RWPE1 (cell line): ENCODE results near the gene CCL26.
"Not testable (repeated sequence)": the region's sequence is repeated elsewhere in the genome, so short reads cannot be mapped to it uniquely, and the experiment has no call there.

Experiments used
- CTCF ChIA-PET: fragments of 350-600 bp; sonication (Branson Sonifier 250); formaldehyde crosslinking; extraction: SDS; loops from one replicate; lab custom pipeline; 2021; lab: Yijun Ruan, JAX
- POLR2A ChIA-PET: fragments of 400-600 bp; formaldehyde crosslinking; extraction: SDS; loops from one replicate; lab custom pipeline; 2020; ENCODE audit warnings: antibody characterized with exemption; ENCODE audit not compliant: low non-redundant PET; lab: Yijun Ruan, JAX
- DNase-seq: peaks from one replicate; pipeline ENCODE4 v3.0.0; 2012; ENCODE audit warnings: low spot score
- H3K27ac ChIP-seq: fragments of 450-650 bp; 2 replicates; pipeline ENCODE4 v1.5.1; 2017
- CTCF ChIP-seq: fragments of 450-650 bp; conservative IDR thresholded peaks from 2 replicates; pipeline ENCODE4 v1.5.1; 2017; ENCODE audit warnings: low read depth, mild to moderate bottlenecking

CCL26 gene

GRCh38 chr7:75795831-75796285 lies 23.8 kb upstream of the CCL26 start:
- ChIA-PET CTCF (interaction anchor here (0.7 kb wide), 1 partner anchor 225 kb away, joined by 3 read pairs; no protein-coding TSS in a partner anchor), POLR2A (no interaction called here)
- no peak for DNase-seq
- no peak for TF ChIP-seq CTCF
- H3K27ac ChIP-seq: no peak overlapping the region

GRCh38 chr7:75793676-75794075 lies 21.7 kb upstream of the CCL26 start:
- no peak overlapping the region for H3K27ac ChIP-seq
- TF ChIP-seq CTCF: no peak
- DNase-seq: no peak
- ChIA-PET CTCF (no interaction called here), POLR2A (no interaction called here)

- DNase-seq, CTCF ChIA-PET, POLR2A ChIA-PET: not testable (repeated sequence)
- peak overlapping the region; percentile 83 for H3K27ac ChIP-seq
Measured at GRCh38 chr7:75792567-75792966, 20.6 kb upstream of the CCL26 start.

- no peak for DNase-seq
- no peak overlapping the region for H3K27ac ChIP-seq
- CTCF ChIA-PET: no interaction called here
- TF ChIP-seq CTCF: no peak
- POLR2A ChIA-PET: no interaction called here
Measured at GRCh38 chr7:75789361-75789924, 17.4 kb upstream of the CCL26 start.

- CTCF ChIA-PET: interaction anchor here (0.6 kb wide), 1 partner anchor 359 kb away, joined by 4 read pairs; no protein-coding TSS in a partner anchor
- H3K27ac ChIP-seq, DNase-seq, POLR2A ChIA-PET: not testable (repeated sequence)
Measured at GRCh38 chr7:75788154-75788847, 16.3 kb upstream of the CCL26 start.

GRCh38 chr7:75783058-75783457 lies 11.0 kb upstream of the CCL26 start:
- POLR2A ChIA-PET, CTCF ChIA-PET, H3K27ac ChIP-seq, DNase-seq: not testable (repeated sequence)

GRCh38 chr7:75780647-75781273 lies 8.7 kb upstream of the CCL26 start:
- POLR2A ChIA-PET, DNase-seq, H3K27ac ChIP-seq, CTCF ChIA-PET: not testable (repeated sequence)

- DNase-seq, POLR2A ChIA-PET, H3K27ac ChIP-seq, CTCF ChIA-PET: not testable (repeated sequence)
Measured at GRCh38 chr7:75779516-75779915, 7.5 kb upstream of the CCL26 start.

GRCh38 chr7:75779035-75779434 lies 7.0 kb upstream of the CCL26 start:
- DNase-seq, CTCF ChIA-PET, H3K27ac ChIP-seq, POLR2A ChIA-PET: not testable (repeated sequence)
